WTC11 (cell line): ENCODE measurements around the gene USH2A. TPM values are rescaled to one million over a fixed set of nuclear protein-coding genes. Genes with fewer than 3 reads are reported as not detected.

Experiments
- ATAC-seq: fragments of 200-7000 bp; cut with Tn5 transposase; 2 replicates; pipeline ENCODE4 v1.10.0; 2021; ENCODE audit warnings: mild to moderate bottlenecking, moderate library complexity
- CTCF ChIA-PET: fragments of 300-600 bp; sonication (Branson Sonifier 250); formaldehyde crosslinking; loops from one replicate; lab custom pipeline; 2021; ENCODE audit warnings: antibody characterized with exemption; lab: Charles Lee
- POLR2A ChIA-PET: fragments of 350-600 bp; sonication (Branson Sonifier 250); formaldehyde crosslinking; loops from one replicate; lab custom pipeline; 2021; ENCODE audit warnings: antibody characterized with exemption; lab: Charles Lee
- DNase-seq: peaks from one replicate; pipeline ENCODE4 v3.0.0; 2021; ENCODE audit warnings: low spot score
- H3K27ac Mint-ChIP-seq: 2 replicates; pipeline ENCODE4 v1.8.0; 2021; ENCODE audit warnings: mixed read lengths
- H3K27me3 Mint-ChIP-seq: 2 replicates; pipeline ENCODE4 v1.8.0; 2021; ENCODE audit warnings: low read depth, mild to moderate bottlenecking, moderate library complexity, mixed read lengths
- H3K36me3 Mint-ChIP-seq: 2 replicates; pipeline ENCODE4 v1.8.0; 2021; ENCODE audit warnings: mixed read lengths
- H3K4me1 Mint-ChIP-seq: 2 replicates; pipeline ENCODE4 v1.8.0; 2022; ENCODE audit warnings: mixed read lengths
- H3K4me3 Mint-ChIP-seq: 2 replicates; pipeline ENCODE4 v1.8.0; 2021; ENCODE audit warnings: mild to moderate bottlenecking, moderate library complexity, mixed read lengths
- H3K9me3 Mint-ChIP-seq: 2 replicates; pipeline ENCODE4 v1.8.0; 2021; ENCODE audit warnings: mixed read lengths
- ATF1 ChIP-seq: sonication (generic); formaldehyde crosslinking; IDR thresholded peaks from 2 replicates; pipeline ENCODE4 v1.8.1; 2023; ENCODE audit warnings: mild to moderate bottlenecking, moderate library complexity, missing genetic modification reagents
- ATF2 ChIP-seq: sonication (generic); formaldehyde crosslinking; IDR thresholded peaks from 2 replicates; pipeline ENCODE4 v1.8.1; 2022; ENCODE audit warnings: low read depth, missing genetic modification reagents, borderline replicate concordance
- ATF3 ChIP-seq: sonication (generic); formaldehyde crosslinking; conservative IDR thresholded peaks from 2 replicates; pipeline ENCODE4 v1.8.1; 2022; ENCODE audit warnings: mild to moderate bottlenecking, missing genetic modification reagents
- ATF6 ChIP-seq: sonication (generic); formaldehyde crosslinking; IDR thresholded peaks from 2 replicates; pipeline ENCODE4 v1.8.1; 2023; ENCODE audit warnings: mild to moderate bottlenecking, missing genetic modification reagents
- CREB1 ChIP-seq: sonication (generic); formaldehyde crosslinking; IDR thresholded peaks from 2 replicates; pipeline ENCODE4 v1.8.0; 2023; ENCODE audit warnings: mild to moderate bottlenecking, missing genetic modification reagents
- E2F1 ChIP-seq: sonication (generic); formaldehyde crosslinking; IDR thresholded peaks from 2 replicates; pipeline ENCODE4 v1.8.0; 2022; ENCODE audit warnings: mild to moderate bottlenecking, missing genetic modification reagents
- E2F4 ChIP-seq: sonication (generic); formaldehyde crosslinking; IDR thresholded peaks from 2 replicates; pipeline ENCODE4 v1.8.1; 2022; ENCODE audit warnings: low read depth, mild to moderate bottlenecking, moderate library complexity, missing genetic modification reagents, borderline replicate concordance
- ELF4 ChIP-seq: sonication (generic); formaldehyde crosslinking; IDR thresholded peaks from 2 replicates; pipeline ENCODE4 v1.8.1; 2022; ENCODE audit warnings: low read depth, mild to moderate bottlenecking, moderate library complexity, missing genetic modification reagents
- FOXJ3 ChIP-seq: sonication (generic); formaldehyde crosslinking; IDR thresholded peaks from 2 replicates; pipeline ENCODE4 v1.9.0; 2021; ENCODE audit warnings: missing genetic modification reagents, mild to moderate bottlenecking, borderline replicate concordance
- FOXP1 ChIP-seq: sonication (generic); formaldehyde crosslinking; IDR thresholded peaks from 2 replicates; pipeline ENCODE4 v1.8.0; 2022; ENCODE audit warnings: missing genetic modification reagents, mild to moderate bottlenecking, moderate library complexity, borderline replicate concordance
- GRHL2 ChIP-seq: fragments of 250-450 bp; sonication (Bioruptor Pico); IDR thresholded peaks from 2 replicates; pipeline ENCODE4 v1.8.0; 2022; ENCODE audit warnings: mild to moderate bottlenecking, moderate library complexity; ENCODE audit not compliant: insufficient replicate concordance, severe bottlenecking
- HMGA2 ChIP-seq: fragments of 250-450 bp; sonication (Bioruptor Pico); IDR thresholded peaks from 2 replicates; pipeline ENCODE4 v1.4.0; 2021; ENCODE audit warnings: mild to moderate bottlenecking, moderate library complexity
- JUN ChIP-seq: sonication (generic); formaldehyde crosslinking; IDR thresholded peaks from 2 replicates; pipeline ENCODE4 v1.8.0; 2023; ENCODE audit warnings: mild to moderate bottlenecking, missing genetic modification reagents
- NFATC4 ChIP-seq: fragments of 250-450 bp; sonication (Bioruptor Pico); IDR thresholded peaks from 2 replicates; pipeline ENCODE4 v1.9.0; 2021; ENCODE audit warnings: mild to moderate bottlenecking
- NFYB ChIP-seq: sonication (generic); formaldehyde crosslinking; conservative IDR thresholded peaks from 2 replicates; pipeline ENCODE4 v1.8.0; 2022; ENCODE audit warnings: low read depth, missing genetic modification reagents
- OVOL2 ChIP-seq: fragments of 250-450 bp; sonication (Bioruptor Pico); IDR thresholded peaks from 2 replicates; pipeline ENCODE4 v1.9.0; 2021; ENCODE audit warnings: mild to moderate bottlenecking, borderline replicate concordance
- RELA ChIP-seq: sonication (generic); formaldehyde crosslinking; IDR thresholded peaks from 2 replicates; pipeline ENCODE4 v1.8.1; 2022; ENCODE audit warnings: missing genetic modification reagents, mild to moderate bottlenecking, borderline replicate concordance
- SMAD3 ChIP-seq: sonication (generic); formaldehyde crosslinking; IDR thresholded peaks from 2 replicates; pipeline ENCODE4 v1.8.0; 2022; ENCODE audit warnings: missing genetic modification reagents, mild to moderate bottlenecking, borderline replicate concordance
- SMAD4 ChIP-seq: sonication (generic); formaldehyde crosslinking; IDR thresholded peaks from 2 replicates; pipeline ENCODE4 v1.8.0; 2022; ENCODE audit warnings: mild to moderate bottlenecking, missing genetic modification reagents
- SOX15 ChIP-seq: fragments of 250-450 bp; sonication (Bioruptor Pico); IDR thresholded peaks from 2 replicates; pipeline ENCODE4 v1.9.0; 2021; ENCODE audit warnings: mild to moderate bottlenecking
- USF1 ChIP-seq: sonication (generic); formaldehyde crosslinking; IDR thresholded peaks from 2 replicates; pipeline ENCODE4 v1.8.0; 2022; ENCODE audit warnings: mild to moderate bottlenecking, missing genetic modification reagents
- ZNF219 ChIP-seq: sonication (generic); formaldehyde crosslinking; IDR thresholded peaks from 2 replicates; pipeline ENCODE4 v1.8.0; 2023; ENCODE audit warnings: missing genetic modification reagents, mild to moderate bottlenecking, borderline replicate concordance
- ZNF423 ChIP-seq: fragments of 250-450 bp; sonication (Bioruptor Pico); IDR thresholded peaks from 2 replicates; pipeline ENCODE4 v2.1.2; 2022; ENCODE audit warnings: mild to moderate bottlenecking, moderate library complexity
- ZSCAN18 ChIP-seq: fragments of 250-450 bp; sonication (Bioruptor Pico); IDR thresholded peaks from 2 replicates; pipeline ENCODE4 v2.1.2; 2022; ENCODE audit warnings: mild to moderate bottlenecking, moderate library complexity
- total RNA-seq: library from RNA; stranded (reverse); gene quantifications from 3 replicates; pipeline ENCODE4 v1.2.3, GENCODE V29; 2021

The USH2A gene
- total RNA-seq, 1 experiment from 2014 or later, result 0.37 TPM

- TF ChIP-seq ELF4 (no peak), HMGA2 (CRISPR knock-in tag) (no peak), NFYB (CRISPR knock-in tag) (no peak), E2F1 (CRISPR knock-in tag) (no peak), OVOL2 (CRISPR knock-in tag) (no peak), ATF1 (CRISPR knock-in tag) (no peak), SOX15 (CRISPR knock-in tag) (no peak), ATF2 (CRISPR knock-in tag) (no peak), GRHL2 (CRISPR knock-in tag) (no peak), CREB1 (CRISPR knock-in tag) (no peak), ZNF423 (CRISPR knock-in tag) (no peak), FOXJ3 (CRISPR knock-in tag) (no peak), USF1 (CRISPR knock-in tag) (no peak), ATF3 (no peak)
- no peak overlapping the region for H3K27ac Mint-ChIP-seq
- H3K4me3 Mint-ChIP-seq, result no peak overlapping the region
- no peaks in the 10 kb centered on the region for H3K9me3 Mint-ChIP-seq
- H3K27me3 Mint-ChIP-seq, result no peaks in the 10 kb centered on the region
- ATAC-seq, result no peak
- CTCF ChIA-PET, result interaction anchor here (4.2 kb wide), 1 partner anchor 8 kb away, joined by 21 read pairs; no protein-coding TSS in a partner anchor
- POLR2A ChIA-PET, result no interaction called here
- H3K4me1 Mint-ChIP-seq, result no peaks in the 10 kb centered on the region
- DNase-seq, result no peak
- H3K36me3 Mint-ChIP-seq, result no peaks in the 10 kb centered on the region
These were observed 705.4 kb downstream of the USH2A start for GRCh38 chr1:215717677-215718426.

- ATAC-seq (no peak), DNase-seq (no peak)
- H3K4me3 Mint-ChIP-seq, result no peak overlapping the region
- no peaks in the 10 kb centered on the region for H3K9me3 Mint-ChIP-seq
- CTCF ChIA-PET, result interaction anchor here (1.0 to 1.6 kb wide), 15 partner anchors 9 to 236 kb away, joined by 3 to 21 read pairs (median 4); no protein-coding TSS in a partner anchor
- H3K27me3 Mint-ChIP-seq, result no peaks in the 10 kb centered on the region
- H3K27ac Mint-ChIP-seq, result no peak overlapping the region
- no peaks in the 10 kb centered on the region for H3K36me3 Mint-ChIP-seq
- POLR2A ChIA-PET, result no interaction called here
- H3K4me1 Mint-ChIP-seq, result 0 out of 2 replicates have a peak, but pooled peaks cover 4% of the 10 kb centered on the region
- TF ChIP-seq NFATC4 (CRISPR knock-in tag) (no peak), ATF6 (no peak), SMAD3 (CRISPR knock-in tag) (no peak), RELA (CRISPR knock-in tag) (no peak), SMAD4 (no peak), JUN (no peak), ZSCAN18 (no peak), E2F4 (CRISPR knock-in tag) (no peak), ZNF219 (CRISPR knock-in tag) (no peak), FOXP1 (CRISPR knock-in tag) (no peak)
These were observed 712.4 kb downstream of the USH2A start for GRCh38 chr1:215710899-215711225.
